IgD-negative memory B cell (primary cell): ENCODE results near the gene HIVEP1. TPM values are rescaled to one million over a fixed set of nuclear protein-coding genes. Genes with fewer than 3 reads are reported as not detected.

Source experiments
- H3K27ac Mint-ChIP-seq, 3 donors: one replicate each; pipeline ENCODE4 v1.8.0; 2020 to 2022; ENCODE audit warnings: mild to moderate bottlenecking in 3 of 3, mixed read lengths in 3 of 3, moderate library complexity in 1 of 3
- H3K27me3 Mint-ChIP-seq: one replicate; pipeline ENCODE4 v1.8.0; 2021; ENCODE audit warnings: mixed read lengths
- H3K36me3 Mint-ChIP-seq: one replicate; pipeline ENCODE4 v1.8.0; 2020; ENCODE audit warnings: mild to moderate bottlenecking, mixed read lengths
- H3K4me1 Mint-ChIP-seq, 3 donors: one replicate each; pipeline ENCODE4 v1.8.0; 2020 to 2022; ENCODE audit warnings: mixed read lengths in 3 of 3, mild to moderate bottlenecking in 1 of 3
- H3K4me3 Mint-ChIP-seq, 4 donors: one replicate each; pipeline ENCODE4 v1.8.0; 2020 to 2022; ENCODE audit warnings: mild to moderate bottlenecking in 4 of 4, mixed read lengths in 4 of 4, moderate library complexity in 3 of 4
- H3K9me3 Mint-ChIP-seq, 3 donors: one replicate each; pipeline ENCODE4 v1.8.0; 2020 to 2021; ENCODE audit warnings: mixed read lengths in 3 of 3, mild to moderate bottlenecking in 1 of 3
- polyA plus RNA-seq: library from polyadenylated mRNA; unstranded; fragments of 300-500 nt; fragmentation: Illumina TruSeq; gene quantifications from one replicate; pipeline ENCODE4 v1.2.3, GENCODE V29; 2021

HIVEP1 gene
- polyA plus RNA-seq, 1 donor from 2014 or later: 14.7 TPM

DNA sequence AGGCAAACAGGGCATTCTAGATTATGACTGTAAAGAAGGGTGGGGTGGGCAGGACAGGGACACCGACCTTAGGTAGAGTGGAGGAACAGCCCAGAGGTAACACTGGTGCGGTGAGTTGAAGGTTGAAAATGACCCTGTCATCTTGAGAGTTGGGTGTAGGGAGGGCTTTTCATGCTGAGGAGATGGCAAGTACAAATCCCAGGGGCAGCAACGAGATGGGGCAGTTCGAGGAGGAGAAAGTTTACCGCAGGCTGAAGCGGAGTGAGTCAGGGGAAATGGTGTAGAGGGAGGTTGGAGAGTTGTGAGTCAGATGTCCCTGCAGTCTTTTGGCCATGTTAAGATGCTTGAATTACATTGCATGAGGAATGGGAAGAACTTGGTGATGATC, 101.1 kb downstream of the HIVEP1 start:
- H3K27me3 Mint-ChIP-seq: no peaks in the 10 kb centered on the region
- H3K9me3 Mint-ChIP-seq: peaks cover 0 to 1% (median 0%) of the 10 kb centered on the region in 3 donors
- peak overlapping the region; percentile 56 to 83 (median 73) for H3K4me3 Mint-ChIP-seq
- H3K4me1 Mint-ChIP-seq: peaks cover 41 to 56% (median 45%) of the 10 kb centered on the region in 3 donors
- peak overlapping the region; percentile 89 to 95 (median 92) for H3K27ac Mint-ChIP-seq
- H3K36me3 Mint-ChIP-seq: peaks cover 13% of the 10 kb centered on the region

DNA sequence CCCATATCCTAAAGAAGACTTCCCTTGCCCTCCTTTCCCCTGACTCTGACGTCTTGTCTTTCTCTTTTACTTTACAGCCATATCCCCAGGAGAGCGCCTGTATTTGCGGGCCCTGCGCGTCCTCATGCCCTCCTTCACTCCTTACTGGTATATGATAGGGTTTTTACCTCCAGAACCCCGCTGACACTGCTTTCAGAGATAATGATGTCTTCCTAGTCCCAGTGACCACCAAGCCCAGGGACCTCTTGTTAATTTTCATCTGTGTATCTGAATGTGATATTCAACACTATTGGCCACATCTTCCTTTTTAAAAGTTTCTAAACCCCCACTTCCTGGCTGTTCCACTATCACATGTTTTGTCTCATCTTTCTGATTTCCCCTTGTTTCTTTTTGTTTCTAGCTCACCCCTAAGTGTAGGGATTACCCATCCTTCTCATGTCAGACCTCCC, 102.0 kb downstream of the HIVEP1 start:
- H3K27ac Mint-ChIP-seq: peak overlapping the region; percentile 92 to 97 (median 95)
- H3K4me3 Mint-ChIP-seq: peak overlapping the region; percentile 78 to 88 (median 84)
- peaks cover 46 to 64% (median 54%) of the 10 kb centered on the region in 3 donors for H3K4me1 Mint-ChIP-seq
- peaks cover 13% of the 10 kb centered on the region for H3K36me3 Mint-ChIP-seq
- no peaks in the 10 kb centered on the region for H3K27me3 Mint-ChIP-seq
- peaks cover 0 to 1% (median 0%) of the 10 kb centered on the region in 3 donors for H3K9me3 Mint-ChIP-seq

DNA sequence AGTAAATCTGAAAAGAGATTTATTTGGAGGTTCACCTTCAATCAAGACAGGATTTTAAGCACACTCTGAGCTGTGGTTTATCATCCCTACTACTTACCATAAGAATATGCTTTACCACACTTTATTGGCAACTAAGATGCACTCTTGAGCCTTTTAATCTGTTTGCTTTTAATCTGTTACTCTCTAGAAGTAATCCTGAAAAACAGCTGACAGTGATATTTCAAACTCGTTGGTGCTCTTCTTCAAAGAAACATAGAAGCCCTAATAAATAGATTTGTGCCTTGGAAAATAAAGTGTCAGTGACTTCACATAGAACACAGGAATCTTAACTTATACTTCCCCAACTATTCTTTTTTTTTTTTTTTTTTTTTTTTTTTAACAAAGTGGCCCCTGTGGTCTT, 102.9 kb downstream of the HIVEP1 start:
- H3K4me1 Mint-ChIP-seq: peaks cover 47 to 65% (median 63%) of the 10 kb centered on the region in 3 donors
- H3K27me3 Mint-ChIP-seq: no peaks in the 10 kb centered on the region
- peak overlapping the region; percentile 92 to 97 (median 95) for H3K27ac Mint-ChIP-seq
- H3K36me3 Mint-ChIP-seq: peaks cover 9% of the 10 kb centered on the region
- H3K4me3 Mint-ChIP-seq: peak overlapping the region in 3 of 4 donors; percentile 72 to 92 (median 78)
- H3K9me3 Mint-ChIP-seq: peaks cover 0 to 1% (median 0%) of the 10 kb centered on the region in 3 donors

DNA sequence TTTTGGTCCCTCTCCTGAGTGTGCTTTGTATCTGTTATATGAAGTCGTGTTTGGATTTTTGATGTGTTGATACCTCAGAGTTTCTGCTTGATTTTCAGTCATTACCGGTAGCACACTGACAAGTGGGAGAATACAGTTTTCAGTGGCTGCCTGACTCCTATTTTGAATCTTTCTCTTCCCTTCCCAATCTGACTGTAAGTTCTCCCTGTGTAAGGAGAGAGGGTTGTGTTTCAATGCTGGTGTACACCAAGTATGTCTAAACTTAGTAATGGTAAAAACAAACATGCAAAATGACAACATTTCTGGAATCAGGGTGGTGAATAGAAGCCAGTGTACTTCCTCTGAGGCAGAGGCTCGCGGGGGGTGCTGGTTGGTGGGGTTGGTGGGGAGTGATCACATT, 103.4 kb downstream of the HIVEP1 start:
- H3K4me3 Mint-ChIP-seq: peak overlapping the region; percentile 47 to 92 (median 75)
- peaks cover 47 to 65% (median 63%) of the 10 kb centered on the region in 3 donors for H3K4me1 Mint-ChIP-seq
- H3K9me3 Mint-ChIP-seq: peaks cover 0 to 1% (median 0%) of the 10 kb centered on the region in 3 donors
- no peaks in the 10 kb centered on the region for H3K27me3 Mint-ChIP-seq
- H3K36me3 Mint-ChIP-seq: peaks cover 9% of the 10 kb centered on the region
- H3K27ac Mint-ChIP-seq: peak overlapping the region; percentile 92 to 97 (median 95)

DNA sequence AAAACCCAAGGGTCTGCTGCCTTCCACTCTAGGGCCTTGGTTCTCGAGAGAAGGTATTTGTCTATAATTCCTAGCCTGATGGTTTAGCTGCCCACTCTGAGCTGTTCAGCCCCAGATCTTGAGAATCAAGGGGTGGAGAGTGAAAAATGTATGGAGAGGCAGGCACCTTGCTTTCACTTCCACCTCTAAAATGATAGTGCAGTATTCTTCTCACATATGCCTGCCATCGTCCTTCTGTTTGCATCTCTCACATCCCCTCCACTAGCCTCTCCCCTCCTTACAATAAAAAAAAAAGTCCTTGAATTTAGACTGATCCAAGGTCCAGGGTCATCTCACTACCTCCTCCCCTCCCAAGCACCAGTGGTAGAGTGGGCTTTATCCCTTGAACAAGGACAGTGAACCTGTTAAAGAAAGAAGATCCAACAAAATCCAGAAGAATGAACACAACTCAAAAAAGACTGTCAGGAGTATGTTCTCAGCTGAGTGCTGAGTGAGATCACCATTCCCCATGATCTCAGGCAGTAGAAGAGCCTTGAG, 104.2 kb downstream of the HIVEP1 start:
- Mint-ChIP-seq H3K36me3 (peaks cover 12% of the 10 kb centered on the region), H3K27ac (peak overlapping the region; percentile 41 to 92 (median 89)), H3K4me1 (peaks cover 47 to 61% (median 58%) of the 10 kb centered on the region in 3 donors), H3K27me3 (no peaks in the 10 kb centered on the region), H3K4me3 (peak overlapping the region; percentile 34 to 92 (median 70)), H3K9me3 (peaks cover 0 to 1% (median 0%) of the 10 kb centered on the region in 3 donors)

DNA sequence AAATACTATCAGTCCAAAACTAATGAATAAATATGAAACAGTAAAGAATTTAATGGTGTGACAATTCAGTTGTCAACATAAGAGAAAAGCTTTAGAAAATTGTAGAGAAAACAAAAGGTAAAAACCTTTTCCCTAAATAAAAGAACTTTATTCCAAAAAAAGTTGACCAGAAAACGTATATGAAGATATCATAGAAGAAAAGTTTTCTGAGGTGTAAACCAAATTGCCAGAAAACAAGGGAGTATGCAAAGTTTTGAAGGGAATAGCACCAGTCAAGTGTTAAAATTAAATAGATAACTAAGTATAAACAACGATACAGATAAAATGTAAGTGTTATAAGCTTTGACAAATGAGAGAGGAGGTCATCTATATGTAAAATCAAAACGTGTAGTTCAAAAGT, 104.9 kb downstream of the HIVEP1 start:
- H3K4me1 Mint-ChIP-seq: peaks cover 45 to 61% (median 58%) of the 10 kb centered on the region in 3 donors
- H3K9me3 Mint-ChIP-seq: peaks cover 0 to 1% (median 0%) of the 10 kb centered on the region in 3 donors
- peak overlapping the region in 2 of 3 donors; percentile 41 to 89 for H3K27ac Mint-ChIP-seq
- H3K36me3 Mint-ChIP-seq: peaks cover 14% of the 10 kb centered on the region
- H3K27me3 Mint-ChIP-seq: no peaks in the 10 kb centered on the region
- H3K4me3 Mint-ChIP-seq: no peak overlapping the region

DNA sequence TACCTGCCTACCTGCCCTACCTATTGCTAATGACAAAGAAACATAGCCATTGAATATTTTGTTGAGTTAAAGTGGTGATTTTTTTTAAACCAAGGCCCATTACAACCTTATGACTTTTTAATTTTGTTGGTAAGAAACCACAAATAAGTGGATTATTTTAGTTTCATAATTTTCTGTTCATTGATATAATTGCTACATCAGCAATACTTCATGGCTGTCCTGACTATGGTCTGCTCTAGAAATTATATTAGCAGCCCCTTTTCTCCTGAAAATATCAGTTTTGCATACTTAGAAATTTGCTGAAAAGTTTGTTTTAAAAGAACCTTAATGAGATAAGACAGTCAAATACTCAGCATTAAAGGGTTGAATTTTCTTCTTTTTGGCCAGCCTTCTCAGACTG, 106.5 kb downstream of the HIVEP1 start:
- H3K4me1 Mint-ChIP-seq: peaks cover 36 to 52% (median 51%) of the 10 kb centered on the region in 3 donors
- H3K9me3 Mint-ChIP-seq: peaks cover 0 to 1% (median 0%) of the 10 kb centered on the region in 3 donors
- H3K27ac Mint-ChIP-seq: peak overlapping the region; percentile 26 to 80 (median 72)
- no peak overlapping the region for H3K4me3 Mint-ChIP-seq
- H3K27me3 Mint-ChIP-seq: no peaks in the 10 kb centered on the region
- H3K36me3 Mint-ChIP-seq: peaks cover 17% of the 10 kb centered on the region

DNA sequence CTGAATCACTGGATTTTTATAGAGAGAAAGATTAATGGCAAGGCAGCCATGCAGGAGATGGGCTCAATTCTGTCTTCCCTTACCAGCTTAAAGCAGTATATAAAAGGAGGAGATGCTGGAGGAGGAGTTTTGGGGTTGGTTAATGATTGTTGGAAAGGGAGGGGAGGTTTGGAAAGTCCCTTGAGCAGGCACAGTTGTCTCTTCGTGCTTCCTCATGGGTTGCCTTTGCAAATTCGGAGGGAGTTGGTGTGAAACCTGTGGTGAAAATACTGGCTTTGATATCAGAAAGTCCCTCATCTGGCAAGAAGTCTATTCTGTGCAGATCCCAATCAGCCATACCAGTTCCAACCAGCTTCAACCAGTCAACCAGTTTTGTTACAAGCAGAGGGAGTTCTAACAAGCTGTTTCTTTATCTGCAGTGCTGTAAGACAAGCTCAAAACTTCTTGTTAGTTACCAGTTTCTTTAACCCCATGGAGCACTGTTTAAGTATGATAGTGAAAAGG, 107.0 kb downstream of the HIVEP1 start:
- peaks cover 20% of the 10 kb centered on the region for H3K36me3 Mint-ChIP-seq
- H3K4me3 Mint-ChIP-seq: peak overlapping the region in 3 of 4 donors; percentile 19 to 58 (median 21)
- peaks cover 0 to 1% (median 0%) of the 10 kb centered on the region in 3 donors for H3K9me3 Mint-ChIP-seq
- H3K27ac Mint-ChIP-seq: peak overlapping the region; percentile 26 to 80 (median 72)
- H3K4me1 Mint-ChIP-seq: peaks cover 32 to 50% (median 48%) of the 10 kb centered on the region in 3 donors
- no peaks in the 10 kb centered on the region for H3K27me3 Mint-ChIP-seq

DNA sequence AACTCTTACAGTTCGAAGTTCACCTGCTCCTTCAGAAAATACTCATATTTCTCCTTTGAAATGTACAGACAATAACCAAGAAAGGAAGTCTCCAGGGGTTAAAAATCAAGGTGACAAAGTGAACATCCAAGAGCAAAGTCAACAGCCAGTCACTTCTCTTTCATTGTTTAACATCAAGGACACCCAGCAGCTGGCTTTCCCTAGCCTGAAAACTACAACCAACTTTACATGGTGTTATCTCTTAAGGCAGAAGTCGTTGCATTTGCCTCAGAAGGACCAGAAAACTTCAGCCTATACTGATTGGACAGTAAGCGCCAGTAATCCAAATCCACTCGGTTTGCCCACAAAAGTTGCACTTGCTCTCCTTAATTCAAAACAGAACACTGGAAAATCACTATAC, 113.3 kb downstream of the HIVEP1 start:
- Mint-ChIP-seq H3K9me3 (no peaks in the 10 kb centered on the region), H3K36me3 (peaks cover 30% of the 10 kb centered on the region), H3K4me1 (peaks cover 4 to 17% (median 7%) of the 10 kb centered on the region in 3 donors), H3K4me3 (no peak overlapping the region), H3K27me3 (no peaks in the 10 kb centered on the region), H3K27ac (no peak overlapping the region)

DNA sequence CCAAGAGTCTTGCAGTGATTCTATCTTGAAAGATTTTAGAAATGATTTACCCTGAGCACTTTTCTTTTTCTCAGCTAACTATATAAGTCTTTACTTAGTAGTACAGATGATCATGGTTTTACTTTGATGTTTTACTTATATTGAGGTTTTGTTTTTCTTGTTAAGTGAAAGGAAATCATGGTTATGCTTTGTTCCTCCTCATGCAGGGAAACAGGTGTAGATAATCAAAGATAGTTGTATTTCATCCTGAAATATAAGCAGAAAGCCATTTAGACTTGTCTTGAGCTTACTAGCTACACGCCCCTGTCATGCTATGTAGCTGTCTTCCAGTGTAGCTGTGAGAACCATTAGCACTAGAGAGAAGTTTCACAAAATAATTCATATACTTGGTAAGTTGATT, 113.9 kb downstream of the HIVEP1 start:
- Mint-ChIP-seq H3K9me3 (no peaks in the 10 kb centered on the region), H3K4me1 (peaks cover 4 to 17% (median 7%) of the 10 kb centered on the region in 3 donors), H3K27me3 (no peaks in the 10 kb centered on the region), H3K36me3 (peaks cover 28% of the 10 kb centered on the region), H3K4me3 (no peak overlapping the region), H3K27ac (no peak overlapping the region)

DNA sequence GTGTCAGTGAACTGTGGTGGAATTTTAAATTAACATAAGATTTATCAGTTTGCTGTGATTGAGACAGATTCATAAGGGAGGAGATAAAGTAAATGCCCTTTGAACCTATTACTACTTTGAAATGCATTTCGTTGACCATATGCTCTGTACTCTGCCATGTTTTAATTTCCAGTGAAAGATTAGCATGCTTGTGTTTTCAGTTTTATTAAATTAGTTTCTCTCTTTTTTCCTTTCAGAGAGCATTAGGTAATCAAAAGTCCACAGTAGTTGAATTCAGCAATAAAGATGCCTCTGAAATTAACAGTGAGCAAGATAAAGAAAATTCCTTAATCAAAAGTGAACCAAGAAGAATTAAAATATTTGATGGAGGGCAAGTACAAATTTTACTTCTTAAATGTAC, 117.4 kb downstream of the HIVEP1 start:
- Mint-ChIP-seq H3K27me3 (no peaks in the 10 kb centered on the region), H3K36me3 (peaks cover 16% of the 10 kb centered on the region), H3K27ac (no peak overlapping the region), H3K4me3 (no peak overlapping the region), H3K9me3 (no peaks in the 10 kb centered on the region), H3K4me1 (peaks cover 10 to 16% (median 15%) of the 10 kb centered on the region in 3 donors)

DNA sequence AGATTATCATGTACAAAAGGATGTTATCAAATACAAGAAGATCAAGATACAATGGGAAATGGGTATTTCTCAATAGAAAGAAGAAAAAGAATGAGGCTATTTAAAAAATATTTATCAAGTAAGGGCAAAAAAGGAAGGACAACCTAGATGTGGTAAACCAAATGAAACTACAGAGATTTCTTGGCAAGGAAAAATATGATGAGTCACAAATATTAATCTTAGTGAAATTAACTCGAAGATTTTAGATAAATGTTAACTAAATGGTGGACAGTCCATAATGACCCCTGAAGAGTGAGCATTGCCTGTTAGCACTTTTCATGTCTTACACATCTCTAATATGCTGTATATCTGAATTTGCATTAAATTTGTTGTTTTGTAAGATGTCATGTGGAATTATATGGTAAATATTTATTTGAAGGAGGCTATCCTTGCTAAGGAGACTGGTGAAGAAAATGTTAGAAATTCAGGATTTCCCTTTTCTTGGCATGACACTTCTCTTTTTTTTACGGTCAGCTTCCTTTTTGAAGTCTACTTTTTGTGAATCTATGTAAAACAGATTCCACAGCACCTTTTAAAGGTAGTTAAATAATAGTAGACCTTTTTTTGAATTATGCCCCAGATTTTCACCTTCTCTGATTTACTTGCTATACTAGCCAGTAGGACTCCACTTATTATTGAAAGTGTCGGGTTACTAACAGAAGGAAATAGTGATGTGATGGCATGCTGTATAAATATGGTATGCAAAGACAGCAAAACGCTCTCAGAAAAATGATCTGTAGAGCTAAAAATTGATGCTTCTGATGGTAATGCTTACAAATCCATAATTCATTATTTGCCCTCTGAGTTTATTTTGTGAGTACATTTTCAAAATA, 120.5 kb downstream of the HIVEP1 start:
- H3K36me3 Mint-ChIP-seq: peaks cover 11% of the 10 kb centered on the region
- H3K27me3 Mint-ChIP-seq: no peaks in the 10 kb centered on the region
- peak overlapping the region in 1 of 4 donors; percentile 1 for H3K4me3 Mint-ChIP-seq
- peak overlapping the region in 1 of 3 donors; percentile 22 for H3K27ac Mint-ChIP-seq
- peaks cover 5 to 21% (median 9%) of the 10 kb centered on the region in 3 donors for H3K4me1 Mint-ChIP-seq
- H3K9me3 Mint-ChIP-seq: no peaks in the 10 kb centered on the region

DNA sequence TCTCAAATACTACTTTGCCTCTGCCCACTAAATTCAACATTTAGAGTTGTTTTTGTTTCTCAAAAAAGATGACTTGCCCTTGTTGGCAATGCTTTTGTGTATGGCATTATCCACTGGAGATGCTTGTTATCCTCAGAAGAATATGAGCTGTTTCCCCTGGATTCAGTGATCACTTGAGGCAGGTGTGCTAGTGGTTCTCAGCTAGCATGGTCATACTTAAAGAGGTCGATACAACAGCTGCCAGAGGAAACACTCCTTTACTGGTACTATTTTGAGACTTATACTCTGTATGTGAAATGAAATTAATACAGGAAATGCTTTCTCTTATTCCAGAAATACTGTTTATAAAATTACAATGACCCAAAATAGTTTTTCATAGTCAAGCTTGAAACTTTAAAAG, 122.5 kb downstream of the HIVEP1 start:
- no peaks in the 10 kb centered on the region for H3K27me3 Mint-ChIP-seq
- H3K4me3 Mint-ChIP-seq: no peak overlapping the region
- H3K9me3 Mint-ChIP-seq: no peaks in the 10 kb centered on the region
- peaks cover 5 to 21% (median 7%) of the 10 kb centered on the region in 3 donors for H3K4me1 Mint-ChIP-seq
- peaks cover 16% of the 10 kb centered on the region for H3K36me3 Mint-ChIP-seq
- H3K27ac Mint-ChIP-seq: no peak overlapping the region

DNA sequence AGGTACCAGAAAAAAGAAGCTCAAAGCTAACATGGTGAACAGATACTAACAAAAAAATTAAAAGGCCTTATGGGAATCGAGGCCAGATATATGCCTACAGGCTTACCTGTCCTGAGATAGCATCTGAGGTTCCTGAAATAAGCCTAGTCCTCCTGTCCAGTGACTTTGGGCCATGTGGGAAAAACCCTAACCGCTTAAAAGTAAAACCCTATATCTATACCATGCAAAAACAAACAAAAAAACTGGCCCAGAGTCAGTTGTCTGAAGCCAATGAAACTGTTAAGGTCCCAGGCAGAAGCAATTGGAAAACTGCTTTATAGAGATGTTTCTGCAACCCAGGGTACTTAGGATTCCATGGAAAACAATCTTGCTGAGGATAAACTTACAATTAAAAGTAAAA, 122.9 kb downstream of the HIVEP1 start:
- Mint-ChIP-seq H3K4me1 (peaks cover 5 to 21% (median 7%) of the 10 kb centered on the region in 3 donors), H3K27ac (no peak overlapping the region)

DNA sequence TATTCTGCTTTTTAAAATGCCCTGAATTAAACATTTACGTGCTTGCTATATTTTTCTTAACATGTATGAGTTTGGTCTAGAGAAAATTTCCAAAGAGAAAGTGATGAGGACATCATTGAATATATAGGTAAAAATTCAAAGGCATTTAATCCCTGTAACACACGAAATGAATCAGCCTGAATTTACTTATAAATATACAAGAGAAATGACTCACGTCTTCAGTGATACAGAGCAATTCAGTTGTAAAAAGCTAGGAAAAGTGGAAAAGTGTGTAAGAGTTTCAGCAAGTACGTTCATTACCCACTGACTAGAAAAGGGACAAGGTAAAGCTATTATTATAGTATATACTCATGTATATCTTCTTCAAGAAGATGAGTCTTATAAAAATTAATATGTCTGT, 124.8 kb downstream of the HIVEP1 start:
- Mint-ChIP-seq H3K27me3 (no peaks in the 10 kb centered on the region), H3K27ac (no peak overlapping the region), H3K4me3 (no peak overlapping the region), H3K36me3 (peaks cover 25% of the 10 kb centered on the region), H3K4me1 (peaks cover 5 to 18% (median 5%) of the 10 kb centered on the region in 3 donors), H3K9me3 (no peaks in the 10 kb centered on the region)

More for the DNA sequence above, 122.9 kb downstream of the HIVEP1 start:
- peaks cover 18% of the 10 kb centered on the region for H3K36me3 Mint-ChIP-seq
- H3K9me3 Mint-ChIP-seq: no peaks in the 10 kb centered on the region
- H3K27me3 Mint-ChIP-seq: no peaks in the 10 kb centered on the region
- H3K4me3 Mint-ChIP-seq: no peak overlapping the region
